ENCODE measurements around the gene TMEM132D. TPM values are rescaled to one million over a fixed set of nuclear protein-coding genes. Genes with fewer than 3 reads are reported as not detected.

The TMEM132D gene
- total RNA-seq, 1 donor from 2014 or later, result 0.06 TPM

- no peak for DNase-seq (ENCODE audit: low read depth)
These were observed 272.5 kb downstream of the TMEM132D start for GRCh38 chr12:129631316-129631715.

GRCh38 chr12:129629901-129630300 lies 273.9 kb downstream of the TMEM132D start:
- TF ChIP-seq CTCF (conservative IDR thresholded peaks at IDR 0.05; ENCODE audit: low read depth, low read length), result no peak
- DNase-seq (ENCODE audit: low read depth), result no peak
- H3K4me3 ChIP-seq (ENCODE audit: low read depth, low read length), result no peak overlapping the region

More at GRCh38 chr12:129631316-129631715, 272.5 kb downstream of the TMEM132D start:
- no peak overlapping the region for H3K4me3 ChIP-seq (ENCODE audit: low read depth, low read length)
- no peak for TF ChIP-seq CTCF (conservative IDR thresholded peaks at IDR 0.05; ENCODE audit: low read depth, low read length)

- no peak overlapping the region for H3K4me3 ChIP-seq (ENCODE audit: low read depth, low read length)
- DNase-seq (ENCODE audit: low read depth), result no peak
- TF ChIP-seq CTCF (conservative IDR thresholded peaks at IDR 0.05; ENCODE audit: low read depth, low read length), result no peak
These were observed 281.3 kb downstream of the TMEM132D start for GRCh38 chr12:129622566-129622965.

GRCh38 chr12:129619271-129619670 lies 284.6 kb downstream of the TMEM132D start:
- no peak for DNase-seq (ENCODE audit: low read depth)
- H3K4me3 ChIP-seq (ENCODE audit: low read depth, low read length), result no peak overlapping the region
- TF ChIP-seq CTCF (conservative IDR thresholded peaks at IDR 0.05; ENCODE audit: low read depth, low read length), result no peak

GRCh38 chr12:129617849-129618248 lies 286.0 kb downstream of the TMEM132D start:
- DNase-seq (ENCODE audit: low read depth), result no peak
- no peak overlapping the region for H3K4me3 ChIP-seq (ENCODE audit: low read depth, low read length)
- TF ChIP-seq CTCF (conservative IDR thresholded peaks at IDR 0.05; ENCODE audit: low read depth, low read length), result no peak

GRCh38 chr12:129615001-129615400 lies 288.8 kb downstream of the TMEM132D start:
- no peak for DNase-seq (ENCODE audit: low read depth)
- TF ChIP-seq CTCF (conservative IDR thresholded peaks at IDR 0.05; ENCODE audit: low read depth, low read length), result no peak
- H3K4me3 ChIP-seq (ENCODE audit: low read depth, low read length), result no peak overlapping the region

GRCh38 chr12:129614221-129614885 lies 289.5 kb downstream of the TMEM132D start:
- no peak for TF ChIP-seq CTCF (conservative IDR thresholded peaks at IDR 0.05; ENCODE audit: low read depth, low read length)
- H3K4me3 ChIP-seq (ENCODE audit: low read depth, low read length), result no peak overlapping the region
- no peak for DNase-seq (ENCODE audit: low read depth)
